ENCODE results near the gene MED26.
"Not testable (repeated sequence)": the region's sequence is repeated elsewhere in the genome, so short reads cannot be mapped to it uniquely, and the experiment has no call there.

Gene MED26

DNA sequence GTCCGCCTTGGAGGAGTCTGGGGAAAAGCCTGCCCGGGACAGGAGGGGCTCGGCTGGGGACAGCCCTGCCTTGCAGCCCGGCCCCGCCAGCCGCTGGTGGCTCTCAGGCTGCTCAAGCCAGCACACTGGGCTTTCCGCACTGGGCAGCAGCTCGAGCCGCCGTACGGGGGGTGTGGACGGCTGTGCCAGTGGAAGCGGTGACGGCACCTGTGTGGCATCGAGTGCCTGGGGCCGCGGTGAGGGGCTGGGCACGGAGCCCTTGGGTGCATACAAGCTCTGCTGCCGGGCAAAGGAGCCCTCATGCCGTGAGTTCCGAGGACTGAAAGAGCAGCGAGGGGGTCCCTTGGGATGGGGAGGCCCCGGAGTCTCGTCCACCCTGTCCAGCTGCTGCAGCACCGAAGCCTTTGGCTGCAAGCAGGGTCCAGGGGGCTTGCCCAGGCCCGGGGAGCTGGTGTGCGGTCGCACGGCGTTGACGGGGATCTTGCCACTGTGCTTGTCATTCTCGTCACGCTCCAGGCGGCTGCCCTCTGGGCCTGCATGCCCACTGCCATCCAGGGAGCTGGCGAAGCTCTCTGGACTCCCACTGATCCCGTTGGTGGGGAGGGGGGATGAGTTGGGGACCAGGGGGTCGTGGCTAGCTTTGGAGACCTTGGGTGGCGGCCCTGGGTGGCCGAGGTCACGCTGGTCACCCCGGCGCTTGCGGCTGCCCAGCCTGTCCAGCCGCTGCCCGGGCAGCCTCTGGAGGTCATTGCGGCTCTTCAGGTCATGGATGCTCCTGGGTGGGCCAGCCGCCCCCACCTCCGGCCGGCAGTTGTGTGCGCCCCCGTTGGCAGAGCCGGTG lies 51.1 kb downstream of the MED26 start:
- DNase-seq (ENCODE audit: low read depth in 1 of 2, low spot score in 1 of 2) = no peak

DNA sequence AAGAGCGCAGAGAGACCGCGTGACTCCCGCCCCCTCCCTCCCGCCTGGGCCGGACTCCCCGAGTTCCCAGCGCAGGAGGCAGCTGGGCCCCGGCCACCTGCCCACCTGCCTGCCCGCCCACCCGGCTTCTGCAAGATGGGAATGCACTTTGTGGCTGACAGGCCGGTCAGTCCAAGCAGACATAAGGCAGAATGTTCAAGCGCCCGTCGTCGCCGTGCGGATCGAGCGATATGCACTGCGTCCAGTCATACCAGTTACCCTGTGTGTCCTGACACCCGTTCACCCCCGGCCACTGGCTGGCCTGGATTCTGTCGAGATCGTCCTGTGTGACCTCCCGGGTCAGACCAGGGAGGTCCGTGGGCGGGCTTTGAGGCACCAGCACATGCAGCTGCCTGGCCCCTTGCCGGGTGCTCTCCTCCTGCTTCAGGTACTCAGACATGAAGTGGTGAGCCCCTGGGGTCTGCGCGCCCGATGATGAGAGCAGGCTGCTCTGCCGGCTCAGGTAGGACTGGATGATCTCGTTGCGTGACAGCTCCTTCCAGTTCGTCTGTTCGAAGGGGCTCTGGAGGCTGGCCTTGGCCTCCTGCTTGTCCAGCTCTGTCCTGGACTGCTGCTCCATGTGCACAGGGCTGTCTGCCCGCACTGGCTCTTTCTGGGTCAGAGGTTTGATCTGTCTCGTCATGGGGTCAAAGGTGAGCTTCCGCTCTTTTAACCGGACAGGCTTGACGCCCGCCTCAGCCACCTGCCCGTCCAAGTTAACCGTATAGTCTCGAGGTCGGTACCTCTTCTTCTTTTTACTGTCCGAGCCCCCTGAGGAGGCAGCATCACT lies 51.9 kb downstream of the MED26 start:
- DNase-seq (ENCODE audit: low read depth in 1 of 2, low spot score in 1 of 2) = no peak

DNA sequence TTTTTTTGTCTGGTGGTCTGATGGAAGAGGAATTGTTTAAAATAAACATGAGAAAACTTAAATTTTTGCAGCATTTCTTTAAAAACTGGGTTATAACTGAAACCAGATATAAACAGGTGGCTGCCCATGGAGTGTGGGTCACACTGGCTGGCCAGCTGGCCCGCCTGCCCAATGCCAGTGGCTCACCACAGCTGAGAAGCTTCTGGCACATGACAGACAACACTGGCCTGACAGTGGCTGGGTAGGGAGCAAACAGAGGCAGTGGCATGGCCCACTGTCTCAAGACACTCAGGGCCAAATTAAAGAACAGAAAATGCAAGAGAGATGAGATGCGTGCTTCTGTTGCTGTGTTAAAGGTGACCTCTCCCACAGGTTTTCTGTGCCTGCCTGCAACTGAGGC lies 52.7 kb downstream of the MED26 start:
- no peak for DNase-seq (ENCODE audit: low read depth in 1 of 2, low spot score in 1 of 2)

DNA sequence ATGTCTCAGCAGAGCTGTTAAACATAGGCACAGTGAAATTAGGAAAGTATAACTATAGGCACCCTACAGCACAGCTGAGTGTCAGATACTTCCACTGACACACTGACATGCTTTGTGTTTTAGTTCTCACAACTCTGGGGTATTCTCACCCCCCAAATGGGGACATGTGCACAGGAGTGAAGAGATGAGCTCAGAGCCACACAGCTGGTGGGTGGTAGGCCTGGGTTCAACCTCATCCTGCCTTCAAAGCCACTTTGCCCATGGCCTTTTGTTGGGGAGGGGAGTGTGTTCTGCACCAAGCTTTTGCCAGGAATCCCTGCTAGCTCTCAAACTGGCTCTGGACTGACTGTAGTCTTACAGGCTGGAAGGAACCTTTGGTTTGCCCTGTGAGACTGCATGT lies 54.1 kb downstream of the MED26 start:
- no peak for DNase-seq (ENCODE audit: low read depth in 1 of 2, low spot score in 1 of 2)

DNA sequence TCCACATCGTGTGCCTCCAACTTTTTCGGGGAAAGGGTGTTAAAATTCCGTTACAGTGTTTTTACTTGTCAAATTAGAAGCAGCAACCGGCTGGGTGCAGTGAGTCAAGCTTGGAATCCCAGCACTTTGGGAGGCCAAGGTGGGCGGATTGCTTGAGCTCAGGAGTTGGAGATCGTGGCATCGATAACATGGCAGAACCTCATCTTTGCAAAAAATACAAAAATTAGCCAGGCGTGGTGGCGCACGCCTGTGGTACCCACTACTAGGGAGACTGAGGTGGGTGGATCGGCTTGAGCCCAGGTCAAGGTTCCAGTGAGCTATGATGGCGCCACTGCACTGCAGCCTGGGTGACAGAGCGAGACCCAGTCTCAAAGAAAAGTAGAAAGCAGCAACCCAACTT lies 54.7 kb downstream of the MED26 start:
- no peak for DNase-seq (ENCODE audit: low read depth in 1 of 2, low spot score in 1 of 2)

DNA sequence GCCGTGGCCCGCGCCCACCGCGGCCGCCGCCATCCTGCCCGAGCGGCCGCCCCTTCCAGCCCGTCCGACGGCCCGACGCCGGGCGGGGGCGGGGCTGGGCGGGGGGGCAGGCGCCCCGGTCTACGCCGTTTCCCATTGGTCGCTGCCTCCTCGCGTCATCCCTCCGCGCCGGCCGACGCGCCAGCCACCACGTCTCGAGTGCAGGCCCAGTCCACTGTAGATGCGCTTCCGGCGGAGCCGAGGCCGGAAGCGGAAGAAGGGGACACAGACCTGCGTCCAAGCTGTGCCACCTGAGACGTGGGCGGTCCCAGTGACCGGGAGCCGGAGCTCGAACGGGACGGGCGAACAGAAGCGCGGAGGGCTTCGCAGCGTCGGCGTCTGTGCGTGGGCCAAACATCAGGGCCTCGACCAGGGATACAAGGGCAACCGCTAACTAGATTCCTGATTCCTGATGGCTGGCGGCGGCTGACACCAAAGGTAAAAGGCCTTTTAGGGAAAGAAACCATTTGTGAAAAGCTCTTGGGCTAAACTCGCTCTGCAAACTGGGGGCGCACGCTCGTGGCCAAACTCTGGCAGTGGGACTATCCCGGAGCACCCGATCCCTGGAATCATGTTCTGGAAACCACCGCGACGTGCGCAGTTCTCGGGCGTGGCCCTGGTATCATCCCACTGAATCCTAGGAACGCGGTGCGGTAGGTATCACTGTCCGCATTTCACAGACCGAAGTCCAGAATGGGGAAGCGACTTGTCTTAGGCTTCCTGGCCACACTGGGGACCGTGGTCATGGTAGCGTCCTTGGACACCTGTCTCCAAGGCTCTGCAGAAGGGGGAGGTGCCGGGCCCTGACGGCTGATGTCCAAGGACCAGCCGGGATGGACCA lies 55.4 kb downstream of the MED26 start, which contains the start of gene SLC35E1:
Gene SLC35E1 (minus strand): TSS at position 84 of the 880 bp plus-strand sequence. CDS start 51 bp downstream, at position 33.
- DNase-seq (ENCODE audit: low read depth in 1 of 2, low spot score in 1 of 2) = peak; percentile 79 to 89

DNA sequence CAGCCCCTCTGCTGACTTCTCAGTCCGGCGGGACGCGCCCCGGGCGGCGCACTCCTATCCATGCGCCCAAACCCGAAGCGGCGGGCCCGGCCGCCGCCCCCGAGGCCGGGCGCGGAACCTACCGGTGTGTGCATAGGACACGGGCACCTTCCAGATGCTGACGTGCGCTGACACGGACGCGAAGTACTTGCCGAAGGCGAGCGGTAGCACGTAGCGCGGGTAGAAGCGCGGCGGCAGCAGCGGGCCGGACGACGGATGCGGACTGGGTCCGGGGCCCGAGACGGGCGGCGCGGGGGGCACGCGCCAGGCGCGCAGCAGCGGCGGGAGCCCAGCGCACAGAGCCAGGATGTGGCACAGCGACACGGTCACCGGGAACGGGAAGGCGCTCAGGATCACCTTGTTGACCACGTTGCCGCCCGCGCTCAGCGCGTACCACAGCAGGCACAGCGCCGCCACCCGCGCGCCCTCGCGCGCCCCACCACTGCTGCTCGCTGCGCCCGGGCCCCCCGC lies 56.1 kb downstream of the MED26 start:
- DNase-seq (ENCODE audit: low read depth in 1 of 2, low spot score in 1 of 2) = no peak

DNA sequence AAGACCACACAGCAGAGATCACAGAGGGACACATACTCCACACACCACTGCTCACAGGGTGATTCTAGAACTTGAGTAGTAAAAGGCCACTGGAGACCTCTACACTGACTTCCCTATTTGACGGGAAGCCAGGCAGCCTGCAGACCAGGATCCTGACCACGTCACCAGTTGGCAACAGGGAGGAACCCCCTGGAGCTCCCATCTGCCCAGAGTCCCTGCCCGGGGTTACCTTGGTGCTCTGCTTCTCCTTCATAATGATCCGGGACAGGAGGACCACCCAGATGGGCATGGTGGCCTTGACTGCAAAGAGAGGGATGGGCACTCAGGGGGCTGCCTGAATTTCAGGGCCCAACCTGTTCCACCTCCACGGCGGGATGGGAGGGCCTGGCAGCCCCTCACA lies 56.7 kb downstream of the MED26 start:
- no peak for DNase-seq (ENCODE audit: low read depth in 1 of 2, low spot score in 1 of 2)

DNA sequence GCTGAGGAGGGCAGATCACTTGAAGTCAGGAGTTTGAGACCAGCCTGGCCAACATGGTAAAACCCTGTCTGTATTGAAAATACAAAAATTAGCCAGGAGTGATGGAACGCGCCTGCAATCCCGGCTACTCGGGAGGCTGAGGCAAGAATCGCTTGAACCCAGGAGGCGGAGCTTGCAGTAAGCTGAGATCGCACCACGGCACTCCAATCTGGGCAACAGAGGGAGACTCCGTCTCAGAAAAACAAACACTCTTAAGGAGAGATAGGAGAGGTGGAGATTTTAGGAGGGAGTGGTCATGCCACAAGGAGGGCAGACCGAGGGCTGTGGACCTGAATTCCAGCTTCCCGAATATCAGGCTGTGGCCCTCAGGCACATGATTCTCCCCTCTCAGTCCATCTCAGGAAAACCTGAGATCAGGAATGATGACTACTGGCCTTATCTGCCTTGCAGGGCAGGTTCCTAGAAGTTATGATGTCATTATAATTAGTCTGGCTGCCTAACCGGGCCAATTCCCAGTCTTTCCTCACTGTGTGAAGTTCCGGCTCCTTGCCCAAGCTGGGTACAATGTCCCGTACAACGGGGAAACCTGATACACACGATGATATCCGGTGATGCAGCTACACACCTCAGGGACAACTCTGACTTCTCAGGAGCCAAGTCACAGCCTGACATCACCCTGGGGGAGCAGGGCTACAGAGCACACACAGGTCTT lies 58.2 kb downstream of the MED26 start:
- DNase-seq (ENCODE audit: low read depth in 1 of 2, low spot score in 1 of 2) = no peak

DNA sequence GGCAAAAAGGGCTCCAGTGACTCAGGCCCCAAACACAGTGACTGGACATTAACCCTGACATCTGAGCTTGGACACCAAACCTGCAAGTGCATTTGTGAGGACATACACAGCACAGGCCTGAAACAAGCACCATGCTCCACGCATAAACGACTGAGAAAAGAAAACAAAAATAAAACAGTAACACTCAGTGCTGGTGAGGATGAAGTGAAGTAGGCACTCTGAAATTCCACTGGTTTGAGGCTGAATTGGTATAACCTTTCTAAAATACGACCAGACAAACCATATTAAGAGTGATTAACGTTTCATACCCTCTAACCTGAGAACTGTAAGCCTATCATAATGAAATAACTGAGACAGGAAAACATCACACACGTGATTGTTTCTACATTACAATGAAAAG lies 61.3 kb downstream of the MED26 start:
- DNase-seq (ENCODE audit: low read depth in 1 of 2, low spot score in 1 of 2) = no peak

DNA sequence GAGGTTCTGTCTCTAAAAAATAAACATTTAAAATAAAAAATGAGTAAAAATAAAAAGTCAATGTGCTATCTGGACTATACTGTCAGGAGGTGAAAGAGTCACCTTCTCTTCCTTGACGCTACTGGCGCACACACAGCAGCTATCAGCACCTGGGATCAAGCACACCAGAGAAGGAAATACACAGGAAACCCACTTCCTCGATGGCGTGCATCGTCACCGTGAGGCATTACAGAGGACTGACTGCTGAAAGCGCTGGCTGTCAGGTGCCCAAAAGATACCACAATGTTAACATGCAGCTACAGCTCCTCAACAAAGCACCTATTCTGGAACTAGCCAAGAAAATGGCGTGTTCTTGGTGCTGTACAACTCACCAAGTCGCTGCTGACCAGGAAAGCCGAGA lies 61.8 kb downstream of the MED26 start:
- peak; percentile 57 to 64 for DNase-seq (ENCODE audit: low read depth in 1 of 2, low spot score in 1 of 2)

DNA sequence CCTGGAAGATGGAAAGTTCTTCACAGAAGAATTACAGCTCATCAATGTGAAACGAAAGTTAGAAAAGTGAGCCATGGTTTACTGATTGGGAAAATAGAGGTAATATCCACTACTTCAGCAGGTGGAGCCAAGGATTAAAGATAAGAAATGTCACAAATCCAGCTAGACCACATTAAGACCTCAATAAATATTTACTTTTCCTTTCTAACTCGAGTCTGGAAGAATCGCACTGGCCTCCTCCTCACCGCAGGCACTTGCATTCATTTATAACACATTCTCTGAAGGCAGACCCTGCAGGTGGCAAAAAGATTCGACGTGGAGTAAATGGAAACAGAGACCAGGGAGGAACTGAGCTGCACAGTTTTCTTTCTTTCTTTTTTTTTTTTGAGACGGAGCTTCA lies 63.2 kb downstream of the MED26 start:
- DNase-seq (ENCODE audit: low read depth in 1 of 2, low spot score in 1 of 2) = no peak

DNA sequence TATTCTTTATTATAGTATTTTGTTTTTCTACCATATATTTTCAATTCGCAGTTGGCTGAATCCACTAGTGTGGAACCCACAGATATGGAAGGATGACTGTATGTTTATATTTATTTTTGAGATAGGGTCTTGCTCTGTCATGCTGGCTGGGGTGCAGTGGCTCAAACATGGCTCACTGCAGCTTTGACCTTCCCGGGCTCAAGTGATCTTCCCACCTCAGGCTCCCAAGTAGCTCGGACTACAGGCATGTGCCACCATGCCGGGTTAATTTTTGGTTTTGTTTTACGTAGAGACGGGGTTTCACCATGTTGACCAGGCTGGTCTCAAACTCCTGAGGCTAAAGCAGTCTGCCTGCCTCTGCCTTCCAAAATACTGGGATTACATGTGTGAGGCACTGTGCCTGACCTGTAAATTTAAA lies 65.4 kb downstream of the MED26 start:
- DNase-seq (ENCODE audit: low read depth in 1 of 2, low spot score in 1 of 2) = no peak

DNA sequence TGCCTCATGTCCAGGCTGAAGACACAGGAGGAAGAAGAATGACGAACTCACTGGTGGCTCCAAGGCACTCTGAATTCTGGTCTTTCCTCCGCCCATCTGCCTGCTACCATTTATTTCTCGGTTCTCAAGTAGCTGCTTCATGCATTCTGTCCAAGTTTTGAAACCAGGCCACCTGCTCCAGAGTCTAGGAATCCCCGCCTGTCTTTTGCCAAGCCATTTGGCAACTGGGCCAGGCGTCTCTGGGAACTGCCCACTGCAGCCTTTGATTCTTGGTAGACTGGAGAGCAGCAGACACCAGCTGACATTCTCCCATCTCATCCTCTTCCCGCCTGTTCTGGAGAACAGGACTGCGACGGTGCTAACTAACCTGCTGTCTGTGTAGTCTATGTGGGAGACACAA lies 66.6 kb downstream of the MED26 start:
- no peak for DNase-seq (ENCODE audit: low read depth in 1 of 2, low spot score in 1 of 2)

DNA sequence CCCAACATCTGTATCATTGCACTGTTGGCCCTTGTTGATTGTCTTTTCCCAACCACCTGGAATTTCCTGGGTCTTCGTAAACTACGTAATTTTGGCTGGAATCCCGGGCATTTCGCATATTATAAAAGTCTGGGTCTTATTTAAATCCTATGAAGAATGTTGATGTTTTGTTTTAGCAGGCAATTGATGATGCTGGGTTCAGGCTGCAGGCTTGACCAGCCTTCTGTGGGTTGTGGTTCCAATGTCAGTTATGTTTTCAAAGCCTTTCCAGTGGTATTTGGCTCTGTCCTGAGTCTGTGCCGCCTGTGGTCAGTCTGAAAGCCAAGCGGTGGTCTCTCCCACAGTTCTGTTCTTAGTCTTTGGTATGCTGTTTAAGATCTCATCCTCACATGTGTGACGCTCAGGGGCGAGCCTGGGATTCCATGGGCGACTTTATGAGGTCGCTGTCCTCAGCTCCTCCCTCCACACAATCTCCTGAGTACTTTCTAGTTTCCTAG lies 68.2 kb downstream of the MED26 start:
- DNase-seq (ENCODE audit: low read depth in 1 of 2, low spot score in 1 of 2) = no peak

DNA sequence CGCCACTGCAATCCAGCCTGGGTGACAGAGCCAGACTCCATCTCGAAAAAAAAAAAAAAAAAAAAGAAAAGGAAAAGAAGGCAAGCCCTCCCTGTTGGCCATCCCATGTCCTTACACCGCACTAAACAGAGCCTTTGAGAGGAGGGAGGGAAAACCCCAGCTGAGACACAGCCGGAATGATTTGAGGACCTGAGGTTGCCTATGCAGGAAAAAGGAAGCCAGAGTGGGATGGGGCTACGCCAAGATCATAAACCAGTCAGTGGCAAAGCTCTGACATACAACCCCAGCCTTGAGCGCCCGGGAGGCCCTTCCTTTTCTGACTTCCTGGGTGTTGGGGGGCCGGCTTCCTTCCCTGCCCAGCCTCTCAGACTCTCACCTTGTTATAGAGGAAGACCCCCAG lies 73.2 kb downstream of the MED26 start:
- no peak for DNase-seq (ENCODE audit: low read depth in 1 of 2, low spot score in 1 of 2)

DNA sequence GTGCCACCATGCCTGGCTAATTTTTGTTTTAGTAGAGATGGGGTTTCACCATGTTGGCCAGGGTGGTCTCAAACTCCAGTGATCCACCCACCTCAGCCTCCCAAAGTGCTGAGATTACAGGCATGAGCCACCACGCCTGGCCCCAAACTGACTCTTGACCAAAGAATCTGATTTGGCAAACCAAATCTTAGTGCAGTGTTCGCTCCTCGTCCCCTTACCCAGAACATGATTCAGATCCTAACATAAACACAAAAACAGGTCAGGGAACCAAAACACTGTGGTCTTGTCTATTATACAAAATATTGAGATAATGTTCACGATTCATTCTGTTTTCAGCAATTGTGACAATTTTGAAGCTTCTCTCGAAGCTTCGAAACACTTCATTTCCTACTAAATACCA lies 76.1 kb downstream of the MED26 start:
- DNase-seq (ENCODE audit: low read depth in 1 of 2, low spot score in 1 of 2) = not testable (repeated sequence)

DNA sequence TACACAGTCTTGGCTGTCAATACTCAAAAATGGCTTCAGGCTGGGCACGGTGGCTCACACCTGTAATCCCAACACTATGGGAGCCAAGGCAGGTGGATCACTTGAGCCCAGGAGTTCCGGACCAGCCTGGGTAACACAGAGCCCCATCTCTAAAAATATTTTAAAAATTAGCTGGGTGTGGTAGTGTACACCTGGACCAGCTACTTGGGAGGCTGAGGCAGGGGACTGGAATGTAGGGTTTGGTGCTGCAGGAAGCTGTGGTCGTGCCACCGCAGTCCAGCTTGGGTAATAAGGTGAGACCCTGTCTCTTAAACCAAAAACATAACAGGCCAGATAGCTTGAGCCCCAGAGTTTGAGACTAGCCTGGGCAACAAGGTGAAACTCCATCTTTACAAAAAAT lies 79.0 kb downstream of the MED26 start:
- no peak for DNase-seq (ENCODE audit: low read depth in 1 of 2, low spot score in 1 of 2)

DNA sequence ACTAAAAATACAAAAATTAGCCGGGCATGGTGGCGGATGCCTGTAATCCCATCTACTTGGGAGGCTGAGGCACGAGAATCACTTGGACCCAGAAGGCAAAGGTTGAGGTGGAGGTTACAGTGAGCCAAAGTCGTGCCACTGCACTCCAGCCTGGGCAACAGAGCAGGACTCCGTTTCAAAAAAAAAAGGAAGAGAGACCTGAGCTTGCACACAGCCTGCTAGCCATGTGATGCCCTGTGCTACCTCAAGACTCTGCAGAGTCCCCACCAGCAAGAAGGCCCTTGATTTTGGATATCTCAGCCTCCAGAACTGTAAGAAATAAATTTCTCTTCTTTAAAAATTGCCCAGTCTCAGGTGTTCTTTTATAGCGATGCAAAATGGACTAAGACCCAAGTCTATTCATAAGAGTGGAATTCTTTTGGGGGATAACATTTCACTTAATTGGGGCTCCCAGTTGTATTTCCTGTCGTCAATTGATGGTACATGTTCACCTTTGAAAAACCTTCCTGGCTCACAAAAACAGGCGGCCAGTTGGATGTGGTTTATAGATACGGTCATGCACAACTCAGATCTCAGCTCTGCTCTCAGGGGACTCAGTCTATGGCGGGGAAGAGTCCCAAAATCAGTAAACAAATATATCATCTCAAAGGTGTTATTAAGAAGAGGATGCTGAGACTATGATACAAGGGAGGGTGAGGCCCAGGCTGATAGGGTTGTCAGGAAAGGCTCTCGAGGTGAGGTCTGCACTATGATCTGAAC lies 83.4 kb downstream of the MED26 start:
- DNase-seq (ENCODE audit: low read depth in 1 of 2, low spot score in 1 of 2) = no peak

DNA sequence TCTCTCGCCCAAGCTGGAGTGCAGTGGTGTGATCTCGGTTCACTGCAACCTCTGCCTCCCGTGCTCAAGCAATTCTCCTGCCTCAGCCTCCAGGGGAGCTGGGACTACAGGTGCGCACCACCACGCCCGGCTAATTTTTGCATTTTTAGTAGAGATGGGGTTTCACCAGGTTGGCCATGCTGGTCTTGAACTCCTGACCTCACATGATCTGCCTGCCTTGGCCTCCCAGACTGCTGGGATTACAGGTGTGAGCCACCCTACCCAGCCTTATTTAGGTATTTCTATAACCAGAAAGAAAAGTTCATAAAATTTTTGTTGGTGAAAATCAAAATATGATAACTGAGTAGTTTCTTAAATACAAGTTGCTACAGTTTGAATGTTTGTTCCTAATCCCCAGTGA lies 84.3 kb downstream of the MED26 start:
- DNase-seq (ENCODE audit: low read depth in 1 of 2, low spot score in 1 of 2) = not testable (repeated sequence)

Data from activated T-helper 1 cell treated with anti-CD3 and anti-CD28 coated beads, Interleukin-2, amount 50 U/mL, for 16 hours (primary cell).